Ectodermal cell (in vitro differentiated cells): ENCODE data around the gene USP10.

ENCODE experiments used
- H3K27ac ChIP-seq: 2 replicates; pipeline ENCODE4 v1.7.0; 2013; ENCODE audit warnings: mild to moderate bottlenecking, low read depth, low read length; ENCODE audit not compliant: insufficient read depth, poor library complexity, severe bottlenecking
- H3K27me3 ChIP-seq: 2 replicates; pipeline ENCODE4 v1.7.0; 2013; ENCODE audit warnings: mild to moderate bottlenecking, low read length; ENCODE audit not compliant: insufficient read depth, control insufficient read depth, poor library complexity, severe bottlenecking
- H3K36me3 ChIP-seq: one replicate; pipeline ENCODE4 v1.7.0; 2013; ENCODE audit warnings: low read length; ENCODE audit not compliant: control insufficient read depth, insufficient read depth
- H3K4me1 ChIP-seq: one replicate; pipeline ENCODE4 v1.7.0; 2013; ENCODE audit warnings: low read length; ENCODE audit not compliant: control insufficient read depth, insufficient read depth
- H3K4me3 ChIP-seq: 2 replicates; pipeline ENCODE4 v1.7.0; 2013; ENCODE audit warnings: low read depth, low read length, control low read depth; ENCODE audit not compliant: insufficient read depth
- H3K9me3 ChIP-seq: 2 replicates; pipeline ENCODE4 v1.7.0; 2013; ENCODE audit warnings: mild to moderate bottlenecking, low read length, moderate library complexity; ENCODE audit not compliant: control insufficient read depth
- WGBS, 2 experiments: methylation state at CpG; one replicate each; pipeline ENCODE4 v1.1.7; 2013; ENCODE audit warnings: missing lambda C conversion rate in 2 of 2; 5-methylcytosine and 5-hydroxymethylcytosine counted together

The USP10 gene

DNA sequence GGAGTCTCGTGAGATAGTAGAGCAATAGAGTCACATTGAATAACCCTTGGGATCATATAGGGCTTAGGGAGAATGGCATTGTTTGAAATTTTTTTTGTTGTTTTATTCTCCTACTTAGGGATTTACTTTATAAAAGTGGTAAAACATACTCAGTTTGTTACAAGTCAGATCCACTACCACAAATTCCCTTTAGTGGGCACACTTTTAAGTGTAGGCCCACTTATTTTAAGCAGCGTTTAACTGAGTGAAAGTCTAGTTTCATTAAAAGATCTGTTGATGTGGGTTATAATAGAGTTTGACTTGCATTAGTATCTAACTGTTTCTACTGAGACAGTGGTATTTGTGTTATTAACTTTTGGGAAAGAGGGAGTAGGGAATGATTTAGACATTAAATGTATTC is 49.3 kb downstream of the USP10 start:
- no peaks in the 10 kb centered on the region for H3K4me1 ChIP-seq
- no peak overlapping the region for H3K4me3 ChIP-seq
- no peaks in the 10 kb centered on the region for H3K9me3 ChIP-seq
- no peaks in the 10 kb centered on the region for H3K27me3 ChIP-seq
- no peak overlapping the region for H3K27ac ChIP-seq
- H3K36me3 ChIP-seq: peaks cover 14% of the 10 kb centered on the region
- WGBS, 2 experiments: 87 to 93% methylated on average over 2 of the region's 2 CpGs

GRCh38 chr16:84749815-84750214 is 50.0 kb downstream of the USP10 start:
- Histone ChIP-seq H3K9me3 (no peaks in the 10 kb centered on the region), H3K36me3 (peaks cover 13% of the 10 kb centered on the region), H3K4me3 (no peak overlapping the region), H3K27me3 (no peaks in the 10 kb centered on the region), H3K4me1 (no peaks in the 10 kb centered on the region), H3K27ac (no peak overlapping the region)
- 82 to 83% methylated on average over 8 of the region's 8 CpGs for WGBS, 2 experiments

DNA sequence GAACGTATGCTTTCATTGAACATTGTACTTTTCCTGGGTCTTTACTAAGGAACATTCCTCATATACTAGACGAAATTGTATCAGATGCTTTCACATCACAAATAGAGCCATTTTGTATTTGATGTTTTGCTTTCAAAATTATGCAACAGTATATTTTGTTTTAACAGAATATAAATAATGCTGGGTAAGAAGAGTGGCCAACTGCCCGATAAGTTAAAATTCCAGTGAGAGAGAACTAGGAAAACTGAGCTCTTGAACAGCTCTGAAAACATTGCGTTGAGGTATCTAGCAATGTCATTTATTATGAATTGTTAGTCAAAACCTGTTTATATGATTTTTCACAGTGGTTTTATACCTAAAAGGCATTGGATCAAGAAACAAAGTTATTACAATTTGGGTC is 50.8 kb downstream of the USP10 start:
- 96 to 100% methylated on average over 4 of the region's 4 CpGs for WGBS, 2 experiments

GRCh38 chr16:84751241-84751640 is 51.4 kb downstream of the USP10 start:
- Histone ChIP-seq H3K4me3 (no peak overlapping the region), H3K4me1 (no peaks in the 10 kb centered on the region), H3K27ac (no peak overlapping the region), H3K36me3 (peaks cover 5% of the 10 kb centered on the region), H3K27me3 (no peaks in the 10 kb centered on the region), H3K9me3 (no peaks in the 10 kb centered on the region)
- 93 to 95% methylated on average over 6 of the region's 6 CpGs for WGBS, 2 experiments

More for the DNA sequence above, 50.8 kb downstream of the USP10 start:
- Histone ChIP-seq H3K36me3 (peaks cover 6% of the 10 kb centered on the region), H3K27me3 (no peaks in the 10 kb centered on the region), H3K4me3 (no peak overlapping the region), H3K9me3 (no peaks in the 10 kb centered on the region), H3K4me1 (no peaks in the 10 kb centered on the region), H3K27ac (no peak overlapping the region)

DNA sequence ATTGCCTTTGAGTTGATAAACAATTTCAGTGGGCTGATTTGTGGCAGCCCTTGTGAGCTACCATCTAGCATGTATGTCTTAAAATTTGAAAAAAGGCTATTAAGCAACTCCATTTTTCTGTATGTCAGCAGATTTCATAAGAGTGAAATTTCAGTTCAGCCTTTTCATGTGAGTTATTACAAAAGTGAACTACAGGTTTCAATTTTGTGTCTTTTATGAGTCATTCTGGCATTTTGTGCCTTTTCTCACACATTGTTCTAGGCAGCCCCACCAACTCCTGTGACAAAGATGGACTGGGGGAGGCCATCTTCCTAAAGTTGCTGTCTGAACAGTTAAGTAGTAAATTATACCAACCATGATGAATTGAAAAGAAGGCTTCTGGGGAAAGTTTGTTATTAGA is 52.1 kb downstream of the USP10 start:
- no peaks in the 10 kb centered on the region for H3K4me1 ChIP-seq
- H3K36me3 ChIP-seq: peaks cover 3% of the 10 kb centered on the region
- H3K9me3 ChIP-seq: no peaks in the 10 kb centered on the region
- H3K27me3 ChIP-seq: no peaks in the 10 kb centered on the region
- H3K4me3 ChIP-seq: no peak overlapping the region
- no peak overlapping the region for H3K27ac ChIP-seq

- Histone ChIP-seq H3K4me3 (no peak overlapping the region), H3K36me3 (no peaks in the 10 kb centered on the region), H3K27me3 (no peaks in the 10 kb centered on the region), H3K27ac (no peak overlapping the region), H3K9me3 (no peaks in the 10 kb centered on the region), H3K4me1 (no peaks in the 10 kb centered on the region)
- 96% methylated on average over 8 of the region's 8 CpGs for WGBS, 2 experiments
Observed at GRCh38 chr16:84752600-84752999, 52.8 kb downstream of the USP10 start.

GRCh38 chr16:84753412-84754326 is 53.9 kb downstream of the USP10 start:
- Histone ChIP-seq H3K36me3 (peaks cover 2% of the 10 kb centered on the region), H3K4me3 (no peak overlapping the region), H3K4me1 (no peaks in the 10 kb centered on the region), H3K27me3 (no peaks in the 10 kb centered on the region), H3K27ac (no peak overlapping the region), H3K9me3 (no peaks in the 10 kb centered on the region)
- 88 to 89% methylated on average over 14 of the region's 14 CpGs for WGBS, 2 experiments

GRCh38 chr16:84754353-84754856 is 54.6 kb downstream of the USP10 start:
- WGBS, 2 experiments: 43 to 44% methylated on average over 12 of the region's 12 CpGs
- Histone ChIP-seq H3K27me3 (no peaks in the 10 kb centered on the region), H3K27ac (no peak overlapping the region), H3K4me3 (no peak overlapping the region), H3K4me1 (no peaks in the 10 kb centered on the region), H3K9me3 (no peaks in the 10 kb centered on the region), H3K36me3 (peaks cover 8% of the 10 kb centered on the region)

- 88 to 90% methylated on average over 17 of the region's 17 CpGs for WGBS, 2 experiments
- Histone ChIP-seq H3K27ac (no peak overlapping the region), H3K36me3 (peaks cover 8% of the 10 kb centered on the region)
Observed at GRCh38 chr16:84754956-84755672, 55.3 kb downstream of the USP10 start.

DNA sequence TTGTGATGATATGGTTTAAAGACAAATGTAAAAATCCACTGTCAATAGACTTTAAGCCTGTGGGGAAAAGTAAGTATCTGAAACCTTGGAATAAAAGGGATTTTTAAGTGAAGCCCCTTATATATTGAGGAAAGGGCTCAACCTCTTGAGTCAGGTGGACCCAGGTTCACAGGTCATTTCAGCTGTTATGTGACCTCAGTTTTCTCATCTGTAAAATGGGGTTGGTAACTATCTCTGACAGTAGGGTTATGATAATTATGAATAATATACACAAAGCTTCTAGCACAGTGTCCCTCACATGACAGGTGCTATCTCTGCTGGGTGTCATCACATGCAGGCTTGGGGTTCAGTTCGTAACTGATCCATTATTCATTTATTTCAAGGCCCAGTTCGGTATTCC is 57.0 kb downstream of the USP10 start:
- Histone ChIP-seq H3K27me3 (no peaks in the 10 kb centered on the region), H3K9me3 (no peaks in the 10 kb centered on the region), H3K4me3 (no peak overlapping the region), H3K36me3 (peaks cover 15% of the 10 kb centered on the region), H3K27ac (no peak overlapping the region), H3K4me1 (no peaks in the 10 kb centered on the region)
- WGBS, 2 experiments: 84 to 100% methylated on average over 1 of the region's 2 CpGs

More at GRCh38 chr16:84754956-84755672, 55.3 kb downstream of the USP10 start:
- Histone ChIP-seq H3K27me3 (no peaks in the 10 kb centered on the region), H3K4me1 (no peaks in the 10 kb centered on the region), H3K9me3 (no peaks in the 10 kb centered on the region), H3K4me3 (no peak overlapping the region)
